Endothelial cell of umbilical vein (primary cell): ENCODE measurements around the gene MFSD1. TPM values are rescaled to one million over a fixed set of nuclear protein-coding genes. Genes with fewer than 3 reads are reported as not detected.

Source experiments
- BruUV-seq: library from RNA; stranded (reverse); fragments of 400-500 nt; replicated peaks from 2 replicates; lab custom pipeline; 2021; lab: Mats Ljungman, UMichigan
- CTCF ChIA-PET: fragments of 300-600, 350-600 bp; sonication (Branson Sonifier 250); formaldehyde crosslinking; loops from one replicate; lab custom pipeline; 2021; ENCODE audit warnings: antibody characterized with exemption, inconsistent platforms; lab: Charles Lee
- POLR2A ChIA-PET: fragments of 300-600, 350-600 bp; sonication (Branson Sonifier 250); formaldehyde crosslinking; loops from one replicate; lab custom pipeline; 2021; ENCODE audit warnings: antibody characterized with exemption, inconsistent platforms; lab: Charles Lee
- DNase-seq: peaks from one replicate; pipeline ENCODE4 v3.0.0-alpha.2; 2011; ENCODE audit warnings: low read depth, low spot score
- FAIRE-seq: peaks from 2 replicates; lab custom pipeline; 2011; peaks lifted over from hg19 to GRCh38; lab: Jason Lieb, UNC
- H2AFZ ChIP-seq: 2 replicates; pipeline ENCODE4 v1.6.0; 2012; ENCODE audit warnings: low read depth, low read length, control low read depth, inconsistent platforms
- H3K27ac ChIP-seq: 2 replicates; pipeline ENCODE4 v1.5.1; 2011; ENCODE audit warnings: low read depth, mild to moderate bottlenecking, control low read depth, low read length, moderate library complexity; ENCODE audit not compliant: insufficient read depth
- H3K27me3 ChIP-seq, 2 experiments: 2 replicates each; pipeline versions ENCODE4 v1.6.0 to v1.6.1; 2011; ENCODE audit warnings: low read length in 2 of 2, mixed read lengths in 1 of 2; ENCODE audit not compliant: control insufficient read depth in 2 of 2, insufficient read depth in 2 of 2
- H3K36me3 ChIP-seq, 2 experiments: 2 replicates in 1 of 2; 3 replicates in 1 of 2; pipeline ENCODE4 v1.5.1; 2011; ENCODE audit warnings: low read length in 2 of 2, mild to moderate bottlenecking in 1 of 2, moderate library complexity in 1 of 2; ENCODE audit not compliant: control insufficient read depth in 2 of 2, insufficient read depth in 2 of 2; ENCODE audit errors: extremely low read depth in 1 of 2
- H3K4me1 ChIP-seq: 3 replicates; pipeline ENCODE4 v1.5.1; 2011; ENCODE audit warnings: mild to moderate bottlenecking, low read length; ENCODE audit not compliant: control insufficient read depth, insufficient read depth; ENCODE audit errors: extremely low read depth
- H3K4me2 ChIP-seq: 2 replicates; pipeline ENCODE4 v1.6.1; 2011; ENCODE audit warnings: low read length, control low read depth, mixed read lengths; ENCODE audit not compliant: insufficient read depth
- H3K4me3 ChIP-seq, 3 experiments: fragments of 200-600 bp in 1 of 3; sonication (generic), shearing (Covaris generic) in 1 of 3; replicated peaks in 1 of 3; 2 replicates each; pipeline ENCODE4 v1.5.1; 2011 to 2016; ENCODE audit warnings: control low read depth in 3 of 3, low read length in 3 of 3, mild to moderate bottlenecking in 2 of 3, inconsistent platforms in 1 of 3, low read depth in 1 of 3, moderate library complexity in 1 of 3; ENCODE audit not compliant: insufficient read depth in 1 of 3
- H3K79me2 ChIP-seq: 2 replicates; pipeline ENCODE4 v1.6.0; 2012; ENCODE audit warnings: low read length, inconsistent platforms; ENCODE audit not compliant: control insufficient read depth, insufficient read depth
- H3K9ac ChIP-seq: replicated peaks from 2 replicates; pipeline ENCODE3; 2011; ENCODE audit warnings: low read length, control low read depth; ENCODE audit not compliant: insufficient read depth; ENCODE audit errors: extremely low read depth
- H3K9me1 ChIP-seq: replicated peaks from 3 replicates; pipeline ENCODE4 v1.6.0; 2011; ENCODE audit warnings: mild to moderate bottlenecking, low read length; ENCODE audit not compliant: control insufficient read depth, insufficient read depth; ENCODE audit errors: extremely low read depth
- H3K9me3 ChIP-seq: replicated peaks from 2 replicates; pipeline ENCODE4 v1.5.1; 2012; ENCODE audit warnings: low read length, inconsistent platforms; ENCODE audit not compliant: control insufficient read depth, insufficient read depth
- H4K20me1 ChIP-seq: replicated peaks from 2 replicates; pipeline ENCODE3; 2011; ENCODE audit warnings: mild to moderate bottlenecking, low read length; ENCODE audit not compliant: control insufficient read depth, insufficient read depth; ENCODE audit errors: extremely low read depth
- CTCF ChIP-seq, 2 donors: IDR thresholded peaks; 1 replicate in 1 of 2; 2 replicates in 1 of 2; pipeline ENCODE4 v1.5.1; 2011; ENCODE audit warnings: low read length in 2 of 2, mild to moderate bottlenecking in 2 of 2, moderate library complexity in 2 of 2, control low read depth in 1 of 2, inconsistent platforms in 1 of 2, low read depth in 1 of 2; ENCODE audit not compliant: insufficient read depth in 1 of 2; ENCODE audit errors: extremely low read depth in 1 of 2
- EZH2 ChIP-seq: IDR thresholded peaks from 2 replicates; pipeline ENCODE4 v1.6.1; 2012; ENCODE audit warnings: borderline replicate concordance, low read depth, mild to moderate bottlenecking, moderate library complexity, low read length, inconsistent platforms; ENCODE audit not compliant: severe bottlenecking
- FOS ChIP-seq: IDR thresholded peaks from 2 replicates; pipeline ENCODE4 v1.6.1; 2011; ENCODE audit warnings: mild to moderate bottlenecking, low read length, moderate library complexity, borderline replicate concordance; ENCODE audit not compliant: insufficient read depth
- GATA2 ChIP-seq: IDR thresholded peaks from 2 replicates; pipeline ENCODE4 v1.7.0; 2011; ENCODE audit warnings: low read depth, mild to moderate bottlenecking, moderate library complexity, mixed read lengths, low read length; ENCODE audit not compliant: insufficient read length, insufficient read depth
- JUN ChIP-seq: IDR thresholded peaks from 2 replicates; pipeline ENCODE4 v1.6.1; 2011; ENCODE audit warnings: borderline replicate concordance, low read depth; ENCODE audit not compliant: insufficient read length, insufficient read depth
- MAX ChIP-seq: IDR thresholded peaks from 2 replicates; pipeline ENCODE4 v1.6.1; 2011; ENCODE audit not compliant: insufficient read depth, insufficient read length
- MYC ChIP-seq: IDR thresholded peaks from one replicate; pipeline ENCODE4 v1.6.1; 2011; ENCODE audit warnings: mild to moderate bottlenecking, low read depth, low read length
- POLR2A ChIP-seq: IDR thresholded peaks from 2 replicates; pipeline ENCODE4 v1.6.1; 2012; ENCODE audit warnings: low read depth, mild to moderate bottlenecking, control low read depth, low read length
- POLR2AphosphoS5 ChIP-seq: IDR thresholded peaks from 2 replicates; pipeline ENCODE4 v1.6.1; 2012; ENCODE audit warnings: low read depth, mild to moderate bottlenecking, control low read depth, low read length, moderate library complexity; ENCODE audit not compliant: insufficient read depth
- dilution Hi-C: fragments of 300-500 bp; cut with MboI; formaldehyde crosslinking; loops from one replicate; pipeline ENCODE4 v1.15.0; 2019; ENCODE audit warnings: low sequenced_read_pairs; ENCODE audit not compliant: extremely low pct_ligation_motif_present
- intact Hi-C: fragments of 100-400 bp; cut with micrococcal nuclease; formaldehyde crosslinking; loops from one replicate; pipeline ENCODE4 v1.10.0; 2022
- polyA plus RNA-seq, 4 experiments: library from polyadenylated mRNA; depleted of rRNA in 3 of 4; stranded (reverse) in 3 of 4; unstranded in 1 of 4; fragments of >200 nt; gene quantifications; 2 replicates each; pipeline versions ENCODE4 v1.2.1 to v1.2.3, GENCODE V29; 2011 to 2012; ENCODE audit warnings: missing spikeins in 1 of 4
- total RNA-seq: library from RNA; stranded (reverse); gene quantifications from 2 replicates; pipeline ENCODE4 v1.2.3, GENCODE V29; 2021

MFSD1 gene
- total and polyA plus RNA-seq, 2 donors (not counting 3 experiments of a cell fraction or from before 2014, with no cell fraction given), result 38.2 to 65.1 TPM

- CTCF ChIA-PET, result interaction anchor here (2.0 kb wide), 1 partner anchor 126 kb away, joined by 6 read pairs; no protein-coding TSS in a partner anchor
Measured at GRCh38 chr3:158785972-158786371, 15.9 kb upstream of the MFSD1 start.

More at GRCh38 chr3:158785972-158786371, 15.9 kb upstream of the MFSD1 start:
- Histone ChIP-seq H2AFZ (no peak overlapping the region), H3K4me3 (no peak overlapping the region), H4K20me1 (no peaks in the 10 kb centered on the region), H3K9me3 (no peaks in the 10 kb centered on the region), H3K4me2 (no peak overlapping the region), H3K36me3 (no peaks in the 10 kb centered on the region), H3K4me1 (peaks cover 8% of the 10 kb centered on the region), H3K79me2 (no peaks in the 10 kb centered on the region), H3K27ac (no peak overlapping the region), H3K9me1 (no peaks in the 10 kb centered on the region), H3K27me3 (no peaks in the 10 kb centered on the region), H3K9ac (no peak overlapping the region)
- intact Hi-C loops (no loop called here), dilution Hi-C loops (no loop called here)
- BruUV-seq, result no TSS peak
- FAIRE-seq, result no peak
- TF ChIP-seq EZH2, result no peak
- no peak for TF ChIP-seq MYC
- no peak for TF ChIP-seq FOS
- TF ChIP-seq MAX, result no peak
- TF ChIP-seq GATA2, result no peak
- no peak for TF ChIP-seq POLR2A
- TF ChIP-seq CTCF (IDR thresholded peaks at IDR 0.05; ENCODE audit: extremely low read depth in 1 of 2, insufficient read depth in 1 of 2, low read depth in 1 of 2, low read length in 2 of 2), result no peak
- no peak for TF ChIP-seq JUN
- TF ChIP-seq POLR2AphosphoS5, result no peak
- POLR2A ChIA-PET, result no interaction called here
- no peak for DNase-seq
